T-helper 1 cell (primary cell): ENCODE measurements around the gene SEMA3D.

Source experiments
- DNase-seq, 5 donors: peaks; one replicate each; pipeline ENCODE4 v3.0.0-alpha.2; 2012 to 2020

Gene SEMA3D

DNA sequence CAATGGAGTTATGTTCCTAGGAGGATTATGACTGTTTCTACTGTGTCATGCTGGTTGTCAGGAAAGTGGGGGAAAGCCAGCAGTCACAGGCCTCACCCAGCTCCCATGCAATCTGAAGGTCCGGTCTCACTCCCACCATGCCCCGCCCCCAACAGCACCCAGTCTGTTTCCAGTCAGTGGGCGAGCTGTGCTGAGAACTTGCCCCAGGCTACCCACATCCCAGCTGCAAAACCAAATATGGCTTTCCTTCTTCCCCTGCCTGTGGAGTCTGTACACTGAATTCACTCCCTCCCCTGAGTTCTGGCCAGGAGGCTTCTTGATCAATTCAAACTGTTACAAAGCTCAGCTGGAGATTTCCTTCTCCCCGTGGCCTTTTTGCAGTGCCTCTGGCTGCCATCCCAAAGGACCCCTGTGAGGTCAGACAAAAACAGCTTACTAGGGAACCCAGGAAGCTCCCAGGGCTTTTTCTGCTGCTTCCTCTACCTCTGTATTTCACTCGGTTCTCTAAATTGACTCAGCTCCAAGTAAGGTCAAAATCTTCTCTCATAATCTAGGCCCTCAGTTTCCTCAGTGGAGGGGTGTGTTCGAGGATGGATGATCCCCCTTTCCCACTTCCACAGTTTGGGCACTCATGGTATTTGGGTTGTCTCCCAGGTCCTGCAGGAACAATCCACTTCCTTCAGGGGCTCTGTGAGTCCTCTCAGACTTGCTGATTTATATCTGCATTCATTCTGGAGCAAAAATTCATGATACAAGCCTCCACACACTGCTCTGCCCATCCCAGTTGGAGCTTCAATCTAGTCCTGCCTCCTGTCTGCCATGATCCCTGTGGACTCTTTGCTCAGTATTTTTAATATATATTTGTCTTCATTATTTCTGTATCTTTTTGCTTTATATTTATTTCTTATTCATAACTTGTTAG is 205.5 kb downstream of the SEMA3D start:
- no peak for DNase-seq

DNA sequence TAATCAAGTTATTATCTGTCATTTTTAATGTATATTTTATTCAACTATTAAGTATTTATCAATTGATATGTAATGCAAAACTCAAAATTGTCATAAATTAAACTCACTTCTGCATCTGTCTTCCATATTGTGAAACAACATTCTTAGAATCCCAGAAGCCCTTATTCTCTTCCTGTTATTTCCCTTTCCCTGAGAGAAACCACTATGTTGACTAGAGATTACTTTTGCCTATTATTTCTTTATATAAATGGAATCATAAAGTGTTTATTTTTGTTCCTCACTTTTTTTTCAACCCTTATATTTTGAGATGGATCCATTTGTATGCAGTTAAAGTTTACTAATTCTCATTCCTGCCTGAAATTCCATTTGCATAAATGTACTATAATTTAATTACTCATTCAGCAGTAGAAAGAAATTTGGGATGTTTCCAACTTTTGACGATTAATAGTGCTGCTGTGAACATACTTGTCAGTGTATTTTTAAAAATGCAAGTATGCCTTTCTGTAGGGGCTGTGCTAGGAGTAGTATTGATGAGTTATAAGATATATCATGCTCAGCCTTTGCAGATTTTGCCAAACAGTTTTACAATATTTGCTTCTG is 211.2 kb downstream of the SEMA3D start:
- no peak for DNase-seq

DNA sequence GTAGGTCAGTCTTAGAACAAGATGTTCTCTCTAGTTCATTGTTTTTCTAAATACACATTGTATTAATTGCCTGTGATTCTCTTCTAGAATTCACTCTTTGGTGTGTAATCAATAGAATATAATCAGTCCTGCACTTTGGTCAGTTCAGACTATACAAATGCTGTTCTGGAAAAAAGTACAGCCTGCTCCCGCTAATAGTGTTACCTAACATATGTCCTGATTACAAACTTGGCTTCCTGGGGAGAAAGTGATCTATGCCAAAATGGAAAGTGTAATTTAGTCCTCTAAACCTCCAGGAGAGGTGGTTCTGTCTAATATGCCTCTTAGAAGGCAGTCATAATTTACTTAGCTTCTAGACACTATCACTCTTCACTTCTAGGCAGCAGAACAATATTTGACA is 215.5 kb downstream of the SEMA3D start:
- no peak for DNase-seq

DNA sequence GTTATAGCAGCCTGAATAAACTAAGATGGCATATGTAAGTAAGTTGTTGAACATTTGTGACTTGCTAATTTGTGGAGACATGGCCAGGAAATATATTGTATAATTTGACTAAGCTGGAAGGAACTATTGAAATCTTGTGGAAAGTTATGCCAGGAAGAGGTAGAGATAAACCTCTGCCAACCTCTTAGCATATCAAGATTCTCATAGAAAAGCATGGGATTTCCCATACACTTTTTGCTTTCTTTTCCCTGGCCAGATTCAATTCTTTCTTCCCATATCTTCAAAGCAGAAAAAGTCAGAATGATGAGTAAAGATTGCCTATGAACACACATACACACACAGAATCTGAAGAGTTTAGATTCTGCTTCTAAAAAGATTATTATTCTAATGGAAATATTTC is 216.2 kb downstream of the SEMA3D start:
- DNase-seq: no peak

DNA sequence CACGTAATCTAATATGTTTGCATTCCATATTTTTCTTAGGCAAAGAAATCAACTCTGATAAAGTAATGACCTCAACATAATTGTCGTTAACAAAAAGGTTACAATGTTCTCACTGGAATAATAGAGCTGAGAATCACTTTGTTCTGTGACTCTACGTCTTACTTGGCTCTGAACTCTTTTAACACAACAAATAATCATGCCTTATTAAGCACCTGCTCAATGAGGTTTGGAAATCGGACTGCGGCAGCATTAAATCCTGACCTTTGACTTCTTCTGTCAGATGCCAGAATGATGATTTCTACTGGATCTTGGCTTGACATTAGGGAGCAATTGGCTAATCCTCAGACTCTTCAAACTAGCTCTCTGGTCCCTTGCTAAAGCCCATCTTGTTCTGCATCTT is 233.6 kb downstream of the SEMA3D start:
- DNase-seq: no peak

DNA sequence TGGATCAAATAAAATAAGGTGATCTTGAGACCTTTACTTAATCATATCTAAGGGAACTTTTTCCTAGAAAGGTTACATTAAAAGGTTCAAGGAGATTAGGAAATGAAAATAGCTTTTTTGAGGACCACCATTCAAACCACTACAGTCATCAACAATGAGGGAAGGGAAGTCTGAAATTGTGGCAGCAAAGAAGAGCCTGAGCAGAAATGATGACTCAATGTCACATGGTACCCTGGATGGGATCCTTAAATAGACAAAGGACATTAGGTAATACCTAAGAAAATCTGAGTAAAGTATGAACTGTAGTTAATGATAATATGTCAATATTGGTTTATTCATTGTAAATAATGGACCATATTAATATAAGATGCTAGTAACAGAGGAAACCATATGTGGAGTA is 236.0 kb downstream of the SEMA3D start:
- no peak for DNase-seq

DNA sequence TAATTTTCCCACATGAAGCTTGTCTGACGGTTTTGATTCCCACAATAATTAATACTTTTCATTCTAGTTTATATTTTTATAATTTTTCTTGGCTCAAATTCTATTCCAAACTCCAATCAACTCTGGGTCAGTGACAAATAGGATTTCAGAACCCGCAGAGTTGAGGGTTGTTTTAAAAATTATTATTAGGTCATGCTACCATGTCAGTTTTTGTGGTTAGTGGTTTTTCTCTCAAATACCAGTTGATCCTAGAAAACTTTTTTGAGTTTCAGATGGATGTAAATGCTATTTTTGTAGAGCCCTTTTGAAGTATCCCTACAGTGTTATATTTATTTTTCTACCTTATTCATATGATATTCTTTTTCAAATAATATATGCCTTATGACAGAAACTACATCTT is 237.4 kb downstream of the SEMA3D start:
- DNase-seq: no peak

DNA sequence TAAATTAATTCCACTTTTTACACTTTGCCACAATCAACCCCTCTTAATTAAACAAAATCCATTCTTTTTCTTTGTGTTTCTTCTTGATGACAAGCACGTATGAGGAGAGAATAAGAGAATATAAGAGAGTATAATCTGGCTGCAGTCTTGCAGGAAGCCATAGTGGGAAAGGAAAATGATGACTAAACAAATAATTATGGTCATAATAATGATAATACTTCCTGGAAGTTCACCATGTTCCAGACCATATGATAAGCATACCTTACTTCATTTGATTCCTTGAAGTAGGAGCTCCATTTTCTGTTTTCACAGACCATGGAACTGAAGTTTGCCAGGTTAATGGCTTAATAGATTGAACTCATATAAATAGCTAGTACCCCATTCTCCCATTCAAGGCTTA is 237.8 kb downstream of the SEMA3D start:
- DNase-seq: no peak

DNA sequence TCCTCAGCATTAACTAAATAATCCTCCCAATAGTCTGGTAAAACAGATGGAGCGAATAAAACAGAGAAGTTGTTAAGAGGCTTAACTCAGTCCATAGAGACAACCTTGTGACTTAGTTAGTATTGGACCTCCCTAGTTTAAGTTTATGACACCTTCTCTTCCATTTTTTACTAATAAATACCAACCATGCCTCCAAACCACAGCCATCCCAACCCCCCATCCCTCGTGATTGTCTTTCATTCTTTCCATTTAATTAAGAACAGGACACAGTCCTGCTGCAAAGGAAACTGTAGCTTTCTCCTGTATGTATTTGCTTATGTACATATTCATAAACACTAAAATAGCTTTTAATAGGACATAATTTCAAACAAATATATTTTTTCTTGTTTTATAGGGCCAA is 238.2 kb downstream of the SEMA3D start:
- no peak for DNase-seq

DNA sequence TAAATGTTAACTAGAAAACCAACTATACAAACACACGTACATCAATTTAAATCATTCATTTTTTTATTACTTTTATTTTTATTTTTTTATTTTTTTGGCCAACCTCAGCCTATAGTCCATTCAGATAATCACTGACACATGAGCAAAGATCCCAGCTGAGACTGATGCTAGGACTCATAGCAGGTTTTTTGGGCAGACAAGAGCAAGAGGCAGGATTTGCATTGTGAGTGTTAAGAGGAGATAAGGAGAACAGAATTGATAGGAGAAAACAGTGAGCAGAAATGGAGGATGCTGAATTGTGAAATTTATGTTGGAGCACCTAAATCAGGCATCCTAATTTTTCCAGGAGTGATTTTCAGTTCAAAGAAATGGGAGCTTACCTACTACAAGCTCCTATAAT is 240.3 kb downstream of the SEMA3D start:
- DNase-seq: no peak
